Glutamatergic neuron (in vitro differentiated cells): Measurements from ENCODE around the gene CDK14. TPM values are rescaled to one million over a fixed set of nuclear protein-coding genes. Genes with fewer than 3 reads are reported as not detected.

Experiments
- DNase-seq: peaks from one replicate; pipeline ENCODE4 v3.0.0; 2022
- H3K27ac Mint-ChIP-seq: one replicate; pipeline ENCODE4 v1.8.0; 2020; ENCODE audit warnings: mild to moderate bottlenecking, mixed read lengths, inconsistent platforms; ENCODE audit not compliant: unreplicated experiment
- H3K27me3 Mint-ChIP-seq: one replicate; pipeline ENCODE4 v1.8.0; 2020; ENCODE audit warnings: mild to moderate bottlenecking, moderate library complexity, mixed read lengths, inconsistent platforms; ENCODE audit not compliant: unreplicated experiment
- H3K36me3 Mint-ChIP-seq: one replicate; pipeline ENCODE4 v1.8.0; 2020; ENCODE audit warnings: mild to moderate bottlenecking, mixed read lengths, inconsistent platforms; ENCODE audit not compliant: unreplicated experiment
- H3K4me1 Mint-ChIP-seq: one replicate; pipeline ENCODE4 v1.8.0; 2020; ENCODE audit warnings: mild to moderate bottlenecking, low read depth, mixed read lengths, inconsistent platforms; ENCODE audit not compliant: unreplicated experiment
- H3K4me3 Mint-ChIP-seq: one replicate; pipeline ENCODE4 v1.8.0; 2020; ENCODE audit warnings: mild to moderate bottlenecking, mixed read lengths, inconsistent platforms; ENCODE audit not compliant: unreplicated experiment
- H3K9me3 Mint-ChIP-seq: one replicate; pipeline ENCODE4 v1.8.0; 2020; ENCODE audit warnings: mild to moderate bottlenecking, moderate library complexity, mixed read lengths, inconsistent platforms; ENCODE audit not compliant: unreplicated experiment
- CTCF ChIP-seq: fragments of 200-600 bp; sonication (generic); IDR thresholded peaks from one replicate; pipeline ENCODE4 v1.5.0; 2021; ENCODE audit not compliant: partially characterized antibody, unreplicated experiment
- total RNA-seq: library from RNA; stranded (reverse); fragmentation: NEBNext Ultra II Directional; extraction: Animal tissue kit (Norgen Biotek cat#: 25700); gene quantifications from one replicate; pipeline ENCODE4 v1.2.1, GENCODE V29; 2021; ENCODE audit not compliant: unreplicated experiment

Gene CDK14
- total RNA-seq, 1 donor from 2014 or later: 96.5 TPM

DNA sequence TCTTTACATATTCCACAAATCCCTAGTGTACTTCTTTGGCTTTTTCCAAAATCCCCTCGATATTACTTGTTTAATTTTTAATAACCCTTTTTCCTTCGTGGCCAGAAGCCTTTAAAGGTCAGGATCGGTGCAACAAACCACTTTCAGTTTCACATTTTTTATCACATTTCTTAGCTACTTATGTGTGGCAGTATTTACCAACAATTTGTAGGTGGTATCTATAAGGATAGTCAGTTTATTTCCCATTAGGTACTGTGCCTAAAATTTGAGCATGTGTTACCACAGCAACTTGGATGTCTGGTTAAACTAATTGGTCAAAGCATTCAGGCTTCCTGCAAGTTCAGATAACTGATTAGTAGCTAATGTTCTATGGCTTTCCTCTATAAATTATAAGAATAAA is 104.9 kb downstream of the CDK14 start:
- H3K36me3 Mint-ChIP-seq: no peaks in the 10 kb centered on the region
- H3K4me3 Mint-ChIP-seq: peak overlapping the region; percentile 23
- DNase-seq: no peak
- H3K27ac Mint-ChIP-seq: no peak overlapping the region
- peaks cover 4% of the 10 kb centered on the region for H3K27me3 Mint-ChIP-seq
- peaks cover 4% of the 10 kb centered on the region for H3K9me3 Mint-ChIP-seq
- TF ChIP-seq CTCF: no peak
- peaks cover 19% of the 10 kb centered on the region for H3K4me1 Mint-ChIP-seq

- TF ChIP-seq CTCF: no peak
- Mint-ChIP-seq H3K9me3 (peaks cover 2% of the 10 kb centered on the region), H3K36me3 (no peaks in the 10 kb centered on the region), H3K27me3 (peaks cover 4% of the 10 kb centered on the region), H3K27ac (no peak overlapping the region), H3K4me3 (no peak overlapping the region), H3K4me1 (peaks cover 19% of the 10 kb centered on the region)
- DNase-seq: no peak
Measured at GRCh38 chr7:90701771-90702170, 105.7 kb downstream of the CDK14 start.

DNA sequence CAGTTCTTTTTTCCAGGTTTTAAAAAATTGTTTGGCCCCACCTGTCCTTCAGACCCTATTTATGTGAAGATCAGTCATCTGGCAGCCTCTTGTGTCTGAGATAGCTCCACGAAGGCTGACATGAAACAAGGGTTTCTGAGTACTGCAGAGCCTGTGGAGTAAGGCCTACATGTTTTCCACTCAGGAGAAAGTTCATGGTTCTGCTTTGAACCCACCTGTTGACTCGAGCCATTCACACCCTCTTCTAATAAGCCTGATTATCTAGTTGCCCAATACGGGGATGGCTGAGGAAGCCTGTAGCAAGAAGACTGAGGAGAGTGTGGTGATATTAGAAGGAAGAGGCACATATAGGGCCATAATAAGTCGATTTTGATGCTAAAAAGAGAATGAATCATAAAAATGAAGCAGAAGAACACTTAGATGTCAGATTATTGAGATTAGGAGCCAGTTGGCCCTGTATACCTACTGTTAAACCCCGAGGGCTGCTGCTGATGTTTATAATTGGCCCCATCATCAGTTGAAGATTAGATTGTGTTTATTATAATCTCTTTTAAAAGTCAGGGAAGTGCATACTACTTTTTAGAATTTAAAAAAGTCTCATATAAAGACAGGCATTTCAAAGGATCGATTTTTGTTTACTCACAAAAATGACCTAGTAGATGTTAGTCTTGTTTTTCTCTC is 109.4 kb downstream of the CDK14 start:
- H3K4me3 Mint-ChIP-seq: no peak overlapping the region
- no peak overlapping the region for H3K27ac Mint-ChIP-seq
- H3K36me3 Mint-ChIP-seq: no peaks in the 10 kb centered on the region
- H3K4me1 Mint-ChIP-seq: peaks cover 38% of the 10 kb centered on the region
- DNase-seq: no peak
- no peak for TF ChIP-seq CTCF
- no peaks in the 10 kb centered on the region for H3K27me3 Mint-ChIP-seq
- H3K9me3 Mint-ChIP-seq: peaks cover 3% of the 10 kb centered on the region

- Mint-ChIP-seq H3K4me1 (peaks cover 33% of the 10 kb centered on the region), H3K27ac (no peak overlapping the region), H3K27me3 (no peaks in the 10 kb centered on the region), H3K36me3 (no peaks in the 10 kb centered on the region), H3K4me3 (no peak overlapping the region), H3K9me3 (peaks cover 3% of the 10 kb centered on the region)
- TF ChIP-seq CTCF: no peak
- DNase-seq: no peak
Measured at GRCh38 chr7:90706072-90706716, 110.1 kb downstream of the CDK14 start.

- H3K27ac Mint-ChIP-seq: peak overlapping the region; percentile 94
- H3K27me3 Mint-ChIP-seq: peaks cover 2% of the 10 kb centered on the region
- peak overlapping the region; percentile 80 for H3K4me3 Mint-ChIP-seq
- H3K36me3 Mint-ChIP-seq: no peaks in the 10 kb centered on the region
- H3K9me3 Mint-ChIP-seq: peaks cover 3% of the 10 kb centered on the region
- H3K4me1 Mint-ChIP-seq: peaks cover 34% of the 10 kb centered on the region
- TF ChIP-seq CTCF: peak; percentile 80
- peak; percentile 45 for DNase-seq
Measured at GRCh38 chr7:90708841-90709317, 112.8 kb downstream of the CDK14 start.
